ENCODE measurements around the gene GLCCI1. TPM values are rescaled to one million over a fixed set of nuclear protein-coding genes. Genes with fewer than 3 reads are reported as not detected.

GLCCI1 gene
- total and polyA plus RNA-seq, 4 donors, result 1.4 to 5.9 (median 4.3) TPM

DNA sequence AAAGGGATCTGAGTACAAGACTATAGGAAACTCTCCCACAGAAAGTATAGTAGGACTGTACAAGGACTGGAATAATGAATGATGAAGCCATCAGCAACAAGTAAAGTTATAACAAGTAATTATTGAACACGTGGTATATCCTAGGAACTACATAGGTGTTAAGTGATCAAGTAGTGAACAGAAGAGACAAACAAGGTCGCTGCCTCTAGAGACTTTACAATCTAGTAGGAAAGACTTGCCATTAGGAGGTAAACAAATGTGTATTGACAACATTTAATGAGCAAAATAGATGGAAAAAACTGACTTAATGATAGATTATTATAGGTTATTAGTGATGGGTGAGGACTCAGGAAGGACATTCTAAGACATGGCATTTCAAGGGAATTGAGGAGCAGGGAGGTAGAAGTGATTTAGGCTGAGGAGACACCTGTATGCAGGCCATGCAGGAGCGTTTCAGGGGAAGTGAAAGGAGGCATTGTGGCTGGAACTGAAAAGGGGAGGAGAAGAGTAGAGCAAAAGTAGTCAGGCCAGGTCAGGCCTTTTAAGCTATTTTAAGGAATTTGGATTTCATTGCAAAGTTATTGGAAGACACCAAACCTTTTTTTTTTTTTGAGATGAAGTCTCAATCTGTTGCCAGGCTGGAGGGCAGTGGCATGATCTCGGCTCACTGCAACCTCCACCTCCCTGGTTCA lies 8.5 kb upstream of the GLCCI1 start:
- 96% methylated on average over 4 of the region's 4 CpGs for WGBS
- no peak overlapping the region for H3K4me3 ChIP-seq (ENCODE audit: low read depth in 1 of 3, low read length in 3 of 3)
- no peaks in the 10 kb centered on the region for H3K36me3 ChIP-seq (ENCODE audit: control insufficient read depth in 4 of 4, insufficient read depth in 3 of 4, low read depth in 1 of 4, low read length in 3 of 4)
- H3K9ac ChIP-seq (ENCODE audit: low read depth in 1 of 2, low read length in 2 of 2), result no peak overlapping the region
- no peaks in the 10 kb centered on the region for H3K4me1 ChIP-seq (ENCODE audit: control insufficient read depth in 4 of 4, insufficient read depth in 4 of 4, low read length in 3 of 4)
- H3K27ac ChIP-seq (ENCODE audit: low read depth in 1 of 2, low read length in 2 of 2), result no peak overlapping the region
- DNase-seq (ENCODE audit: low spot score), result no peak
- TF ChIP-seq HNF4G (IDR thresholded peaks at IDR 0.05), result no peak
- no peak for TF ChIP-seq EGR1 (IDR thresholded peaks at IDR 0.05; ENCODE audit: low read depth in 2 of 2)
- no peak for TF ChIP-seq JUND (IDR thresholded peaks at IDR 0.05)
- no peak for TF ChIP-seq NR2F2 (IDR thresholded peaks at IDR 0.05)
- TF ChIP-seq, protein P1, sequence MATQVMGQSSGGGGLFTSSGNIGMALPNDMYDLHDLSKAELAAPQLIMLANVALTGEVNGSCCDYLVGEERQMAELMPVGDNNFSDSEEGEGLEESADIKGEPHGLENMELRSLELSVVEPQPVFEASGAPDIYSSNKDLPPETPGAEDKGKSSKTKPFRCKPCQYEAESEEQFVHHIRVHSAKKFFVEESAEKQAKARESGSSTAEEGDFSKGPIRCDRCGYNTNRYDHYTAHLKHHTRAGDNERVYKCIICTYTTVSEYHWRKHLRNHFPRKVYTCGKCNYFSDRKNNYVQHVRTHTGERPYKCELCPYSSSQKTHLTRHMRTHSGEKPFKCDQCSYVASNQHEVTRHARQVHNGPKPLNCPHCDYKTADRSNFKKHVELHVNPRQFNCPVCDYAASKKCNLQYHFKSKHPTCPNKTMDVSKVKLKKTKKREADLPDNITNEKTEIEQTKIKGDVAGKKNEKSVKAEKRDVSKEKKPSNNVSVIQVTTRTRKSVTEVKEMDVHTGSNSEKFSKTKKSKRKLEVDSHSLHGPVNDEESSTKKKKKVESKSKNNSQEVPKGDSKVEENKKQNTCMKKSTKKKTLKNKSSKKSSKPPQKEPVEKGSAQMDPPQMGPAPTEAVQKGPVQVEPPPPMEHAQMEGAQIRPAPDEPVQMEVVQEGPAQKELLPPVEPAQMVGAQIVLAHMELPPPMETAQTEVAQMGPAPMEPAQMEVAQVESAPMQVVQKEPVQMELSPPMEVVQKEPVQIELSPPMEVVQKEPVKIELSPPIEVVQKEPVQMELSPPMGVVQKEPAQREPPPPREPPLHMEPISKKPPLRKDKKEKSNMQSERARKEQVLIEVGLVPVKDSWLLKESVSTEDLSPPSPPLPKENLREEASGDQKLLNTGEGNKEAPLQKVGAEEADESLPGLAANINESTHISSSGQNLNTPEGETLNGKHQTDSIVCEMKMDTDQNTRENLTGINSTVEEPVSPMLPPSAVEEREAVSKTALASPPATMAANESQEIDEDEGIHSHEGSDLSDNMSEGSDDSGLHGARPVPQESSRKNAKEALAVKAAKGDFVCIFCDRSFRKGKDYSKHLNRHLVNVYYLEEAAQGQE (IDR thresholded peaks at IDR 0.05), result no peak
- H3K9me3 ChIP-seq (ENCODE audit: control insufficient read depth in 4 of 4, low read length in 3 of 4), result no peaks in the 10 kb centered on the region
- no peaks in the 10 kb centered on the region for H3K27me3 ChIP-seq (ENCODE audit: control insufficient read depth in 4 of 4, insufficient read depth in 4 of 4, low read length in 3 of 4)

DNA sequence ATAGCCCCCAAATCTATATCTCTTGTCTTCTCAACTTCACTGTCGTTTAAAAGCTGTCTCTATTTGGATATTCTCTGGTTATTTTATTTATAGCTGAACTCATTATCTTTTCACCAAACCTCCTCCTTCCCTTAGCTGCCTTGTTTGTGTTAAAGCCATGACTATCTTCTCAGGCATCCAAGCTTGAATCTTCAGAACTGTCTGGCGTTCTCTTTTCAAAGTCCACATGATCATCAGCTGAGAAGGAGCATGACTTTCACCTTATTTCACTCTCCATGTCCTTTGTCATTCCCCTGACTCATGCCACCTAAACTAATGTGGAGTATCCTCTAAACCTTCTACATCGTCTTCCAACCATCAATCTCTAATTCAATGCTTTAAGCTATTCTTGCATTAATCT lies 5.7 kb upstream of the GLCCI1 start:
- DNase-seq (ENCODE audit: low spot score), result no peak
- H3K9ac ChIP-seq (ENCODE audit: low read depth in 1 of 2, low read length in 2 of 2), result no peak overlapping the region
- TF ChIP-seq RAD21 (IDR thresholded peaks at IDR 0.05) (no peak), NR2F2 (IDR thresholded peaks at IDR 0.05) (no peak), GABPA (IDR thresholded peaks at IDR 0.05 in 1 of 2, conservative IDR thresholded peaks at IDR 0.05 in 1 of 2) (no peak), SP1 (IDR thresholded peaks at IDR 0.05) (no peak), EGR1 (IDR thresholded peaks at IDR 0.05; ENCODE audit: low read depth in 2 of 2) (no peak), FOXA2 (IDR thresholded peaks at IDR 0.05) (no peak), JUND (IDR thresholded peaks at IDR 0.05) (no peak)
- TF ChIP-seq, protein P2, sequence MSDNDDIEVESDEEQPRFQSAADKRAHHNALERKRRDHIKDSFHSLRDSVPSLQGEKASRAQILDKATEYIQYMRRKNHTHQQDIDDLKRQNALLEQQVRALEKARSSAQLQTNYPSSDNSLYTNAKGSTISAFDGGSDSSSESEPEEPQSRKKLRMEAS (IDR thresholded peaks at IDR 0.05), result no peak
- TF ChIP-seq, protein P3, sequence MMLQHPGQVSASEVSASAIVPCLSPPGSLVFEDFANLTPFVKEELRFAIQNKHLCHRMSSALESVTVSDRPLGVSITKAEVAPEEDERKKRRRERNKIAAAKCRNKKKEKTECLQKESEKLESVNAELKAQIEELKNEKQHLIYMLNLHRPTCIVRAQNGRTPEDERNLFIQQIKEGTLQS (IDR thresholded peaks at IDR 0.05), result no peak
- H3K9me3 ChIP-seq (ENCODE audit: control insufficient read depth in 4 of 4, low read length in 3 of 4), result no peaks in the 10 kb centered on the region
- H3K36me3 ChIP-seq (ENCODE audit: control insufficient read depth in 4 of 4, insufficient read depth in 3 of 4, low read depth in 1 of 4, low read length in 3 of 4), result no peaks in the 10 kb centered on the region
- no peak overlapping the region for H3K4me3 ChIP-seq (ENCODE audit: low read depth in 1 of 3, low read length in 3 of 3)
- no peaks in the 10 kb centered on the region for H3K27me3 ChIP-seq (ENCODE audit: control insufficient read depth in 4 of 4, insufficient read depth in 4 of 4, low read length in 3 of 4)
- 89% methylated on average over 3 of the region's 3 CpGs for WGBS
- peaks cover 0 to 3% (median 0%) of the 10 kb centered on the region in 4 donors for H3K4me1 ChIP-seq (ENCODE audit: control insufficient read depth in 4 of 4, insufficient read depth in 4 of 4, low read length in 3 of 4)
- no peak overlapping the region for H3K27ac ChIP-seq (ENCODE audit: low read depth in 1 of 2, low read length in 2 of 2)

DNA sequence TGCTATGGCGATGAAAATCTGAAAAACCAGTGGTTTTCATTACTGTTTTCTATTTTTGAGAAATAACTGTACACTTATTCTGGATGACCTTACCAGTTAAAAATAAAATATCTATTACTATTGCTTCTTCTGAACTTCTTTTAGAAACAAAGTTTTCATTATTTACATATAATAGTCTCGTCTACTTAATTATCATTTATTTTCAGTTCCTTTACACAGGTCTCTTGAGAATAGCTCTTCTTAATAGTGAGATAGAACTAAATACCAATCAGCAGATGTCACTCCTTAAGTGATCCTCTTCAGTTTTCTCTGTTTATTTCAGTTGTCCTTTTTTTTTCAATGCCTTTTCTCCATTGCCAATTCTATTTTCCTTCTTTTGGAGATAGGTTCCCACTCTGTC lies 4.3 kb upstream of the GLCCI1 start:
- WGBS, result 97% methylated on average over 2 of the region's 2 CpGs
- Histone ChIP-seq H3K36me3 (ENCODE audit: control insufficient read depth in 4 of 4, insufficient read depth in 3 of 4, low read depth in 1 of 4, low read length in 3 of 4) (no peaks in the 10 kb centered on the region), H3K4me3 (ENCODE audit: low read depth in 1 of 3, low read length in 3 of 3) (no peak overlapping the region), H3K27me3 (ENCODE audit: control insufficient read depth in 4 of 4, insufficient read depth in 4 of 4, low read length in 3 of 4) (no peaks in the 10 kb centered on the region), H3K4me1 (ENCODE audit: control insufficient read depth in 4 of 4, insufficient read depth in 4 of 4, low read length in 3 of 4) (peaks cover 0 to 3% (median 1%) of the 10 kb centered on the region in 4 donors), H3K27ac (ENCODE audit: low read depth in 1 of 2, low read length in 2 of 2) (no peak overlapping the region), H3K9ac (ENCODE audit: low read depth in 1 of 2, low read length in 2 of 2) (no peak overlapping the region), H3K9me3 (ENCODE audit: control insufficient read depth in 4 of 4, low read length in 3 of 4) (no peaks in the 10 kb centered on the region)
- TF ChIP-seq HNF4A (conservative IDR thresholded peaks at IDR 0.05), result no peak
- no peak for TF ChIP-seq YY1 (IDR thresholded peaks at IDR 0.05)
- TF ChIP-seq TAF1 (conservative IDR thresholded peaks at IDR 0.05), result no peak
- TF ChIP-seq SP1 (IDR thresholded peaks at IDR 0.05), result no peak
- TF ChIP-seq, protein P4, sequence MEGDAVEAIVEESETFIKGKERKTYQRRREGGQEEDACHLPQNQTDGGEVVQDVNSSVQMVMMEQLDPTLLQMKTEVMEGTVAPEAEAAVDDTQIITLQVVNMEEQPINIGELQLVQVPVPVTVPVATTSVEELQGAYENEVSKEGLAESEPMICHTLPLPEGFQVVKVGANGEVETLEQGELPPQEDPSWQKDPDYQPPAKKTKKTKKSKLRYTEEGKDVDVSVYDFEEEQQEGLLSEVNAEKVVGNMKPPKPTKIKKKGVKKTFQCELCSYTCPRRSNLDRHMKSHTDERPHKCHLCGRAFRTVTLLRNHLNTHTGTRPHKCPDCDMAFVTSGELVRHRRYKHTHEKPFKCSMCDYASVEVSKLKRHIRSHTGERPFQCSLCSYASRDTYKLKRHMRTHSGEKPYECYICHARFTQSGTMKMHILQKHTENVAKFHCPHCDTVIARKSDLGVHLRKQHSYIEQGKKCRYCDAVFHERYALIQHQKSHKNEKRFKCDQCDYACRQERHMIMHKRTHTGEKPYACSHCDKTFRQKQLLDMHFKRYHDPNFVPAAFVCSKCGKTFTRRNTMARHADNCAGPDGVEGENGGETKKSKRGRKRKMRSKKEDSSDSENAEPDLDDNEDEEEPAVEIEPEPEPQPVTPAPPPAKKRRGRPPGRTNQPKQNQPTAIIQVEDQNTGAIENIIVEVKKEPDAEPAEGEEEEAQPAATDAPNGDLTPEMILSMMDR (IDR thresholded peaks at IDR 0.05; ENCODE audit: low read depth, low read length, missing input control), result no peak
- TF ChIP-seq, protein P2 (IDR thresholded peaks at IDR 0.05), result no peak
- TF ChIP-seq JUND (IDR thresholded peaks at IDR 0.05), result no peak
- TF ChIP-seq HNF4G (IDR thresholded peaks at IDR 0.05), result no peak
- DNase-seq (ENCODE audit: low spot score), result no peak

Data from liver (tissue), 9 donors.